PFSK-1 (cell line): ENCODE results near the gene WDFY3.

ENCODE experiments used
- FOXP2 ChIP-seq: optimal IDR thresholded peaks from 2 replicates; pipeline ENCODE3; 2011; ENCODE audit warnings: borderline replicate concordance, control low read depth, inconsistent platforms; ENCODE audit not compliant: insufficient read depth; ENCODE audit errors: extremely low read length, extremely low read depth
- POLR2AphosphoS5 ChIP-seq: IDR thresholded peaks from 2 replicates; pipeline ENCODE4 v1.6.1; 2012; ENCODE audit warnings: low read depth, mild to moderate bottlenecking, control low read depth, low read length, moderate library complexity
- SIN3A ChIP-seq: IDR thresholded peaks from 2 replicates; pipeline ENCODE4 v1.6.1; 2012; ENCODE audit warnings: mild to moderate bottlenecking, low read length, moderate library complexity, borderline replicate concordance; ENCODE audit not compliant: insufficient read depth
- TAF1 ChIP-seq: IDR thresholded peaks from 2 replicates; pipeline ENCODE4 v1.6.1; 2012; ENCODE audit warnings: low read length, control low read depth, borderline replicate concordance; ENCODE audit not compliant: insufficient read depth
- TF ChIP-seq, protein P1 (sequence below), 2 experiments: IDR thresholded peaks; 2 replicates each; pipeline versions ENCODE4 v1.6.1 to v1.8.0; 2011 to 2012; ENCODE audit warnings: low read depth in 2 of 2, low read length in 2 of 2, control low read depth in 1 of 2, inconsistent platforms in 1 of 2, mild to moderate bottlenecking in 1 of 2, moderate library complexity in 1 of 2; ENCODE audit not compliant: insufficient read depth in 1 of 2

WDFY3 gene

GRCh38 chr4:84954982-84955567 is 11.4 kb downstream of the WDFY3 start:
- TF ChIP-seq, protein P1, sequence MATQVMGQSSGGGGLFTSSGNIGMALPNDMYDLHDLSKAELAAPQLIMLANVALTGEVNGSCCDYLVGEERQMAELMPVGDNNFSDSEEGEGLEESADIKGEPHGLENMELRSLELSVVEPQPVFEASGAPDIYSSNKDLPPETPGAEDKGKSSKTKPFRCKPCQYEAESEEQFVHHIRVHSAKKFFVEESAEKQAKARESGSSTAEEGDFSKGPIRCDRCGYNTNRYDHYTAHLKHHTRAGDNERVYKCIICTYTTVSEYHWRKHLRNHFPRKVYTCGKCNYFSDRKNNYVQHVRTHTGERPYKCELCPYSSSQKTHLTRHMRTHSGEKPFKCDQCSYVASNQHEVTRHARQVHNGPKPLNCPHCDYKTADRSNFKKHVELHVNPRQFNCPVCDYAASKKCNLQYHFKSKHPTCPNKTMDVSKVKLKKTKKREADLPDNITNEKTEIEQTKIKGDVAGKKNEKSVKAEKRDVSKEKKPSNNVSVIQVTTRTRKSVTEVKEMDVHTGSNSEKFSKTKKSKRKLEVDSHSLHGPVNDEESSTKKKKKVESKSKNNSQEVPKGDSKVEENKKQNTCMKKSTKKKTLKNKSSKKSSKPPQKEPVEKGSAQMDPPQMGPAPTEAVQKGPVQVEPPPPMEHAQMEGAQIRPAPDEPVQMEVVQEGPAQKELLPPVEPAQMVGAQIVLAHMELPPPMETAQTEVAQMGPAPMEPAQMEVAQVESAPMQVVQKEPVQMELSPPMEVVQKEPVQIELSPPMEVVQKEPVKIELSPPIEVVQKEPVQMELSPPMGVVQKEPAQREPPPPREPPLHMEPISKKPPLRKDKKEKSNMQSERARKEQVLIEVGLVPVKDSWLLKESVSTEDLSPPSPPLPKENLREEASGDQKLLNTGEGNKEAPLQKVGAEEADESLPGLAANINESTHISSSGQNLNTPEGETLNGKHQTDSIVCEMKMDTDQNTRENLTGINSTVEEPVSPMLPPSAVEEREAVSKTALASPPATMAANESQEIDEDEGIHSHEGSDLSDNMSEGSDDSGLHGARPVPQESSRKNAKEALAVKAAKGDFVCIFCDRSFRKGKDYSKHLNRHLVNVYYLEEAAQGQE (IDR thresholded peaks at IDR 0.05; ENCODE audit: insufficient read depth in 1 of 2, low read depth in 2 of 2, low read length in 2 of 2): no peak
- TF ChIP-seq TAF1: no peak
- no peak for TF ChIP-seq FOXP2
- no peak for TF ChIP-seq POLR2AphosphoS5
- no peak for TF ChIP-seq SIN3A

DNA sequence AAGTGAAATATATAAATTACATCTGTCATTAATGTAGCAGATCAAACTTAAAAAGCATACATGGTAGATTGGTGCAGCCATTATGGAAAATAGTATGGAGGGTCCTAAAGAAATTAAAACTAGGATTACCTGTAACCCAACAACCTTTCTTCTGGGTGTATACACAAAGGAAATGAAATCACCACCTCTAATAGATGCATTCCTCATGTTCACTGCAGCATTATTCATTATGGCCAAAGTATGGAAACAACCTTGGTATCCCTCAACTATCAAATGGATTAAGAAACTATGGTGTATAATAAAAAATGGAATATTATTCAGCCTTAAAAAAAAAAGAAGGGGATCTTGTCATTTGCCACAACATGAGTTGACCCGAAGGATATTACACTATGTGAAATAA is 13.7 kb downstream of the WDFY3 start:
- TF ChIP-seq, protein P1 (IDR thresholded peaks at IDR 0.05; ENCODE audit: insufficient read depth in 1 of 2, low read depth in 2 of 2, low read length in 2 of 2): no peak
- TF ChIP-seq POLR2AphosphoS5: no peak
- no peak for TF ChIP-seq TAF1
- no peak for TF ChIP-seq SIN3A
- TF ChIP-seq FOXP2: no peak

GRCh38 chr4:84952004-84952403 is 14.5 kb downstream of the WDFY3 start:
- TF ChIP-seq, protein P1 (IDR thresholded peaks at IDR 0.05; ENCODE audit: insufficient read depth in 1 of 2, low read depth in 2 of 2, low read length in 2 of 2): no peak
- TF ChIP-seq SIN3A: no peak
- no peak for TF ChIP-seq TAF1
- TF ChIP-seq FOXP2: no peak
- no peak for TF ChIP-seq POLR2AphosphoS5

DNA sequence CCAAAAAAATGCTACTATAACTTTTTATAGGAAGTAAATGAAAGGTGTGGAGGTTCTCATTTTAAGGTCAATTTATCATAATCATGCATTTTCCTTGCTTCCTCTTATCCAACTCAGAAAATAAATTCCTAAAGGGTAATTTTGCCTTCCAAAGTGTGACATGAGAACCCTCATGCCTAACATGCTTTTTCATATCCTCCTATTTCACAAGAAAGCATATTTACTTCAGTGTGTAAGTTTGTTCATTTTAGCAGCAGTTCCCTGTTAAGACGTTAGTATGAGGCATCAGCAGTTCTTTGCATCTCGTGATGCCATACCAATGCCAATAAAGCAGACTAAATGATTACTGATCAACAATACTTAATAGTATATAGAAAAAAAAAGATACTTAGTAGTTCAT is 18.4 kb downstream of the WDFY3 start:
- TF ChIP-seq, protein P1 (IDR thresholded peaks at IDR 0.05; ENCODE audit: insufficient read depth in 1 of 2, low read depth in 2 of 2, low read length in 2 of 2): no peak
- TF ChIP-seq POLR2AphosphoS5 (no peak), TAF1 (no peak), SIN3A (no peak)

- TF ChIP-seq FOXP2 (no peak), POLR2AphosphoS5 (no peak)
Observed at GRCh38 chr4:84944947-84945346, 21.5 kb downstream of the WDFY3 start.
